NT2/D1 (cell line): ENCODE data around the gene OGA.

Experiments
- DNase-seq: peaks from one replicate; pipeline ENCODE4 v3.0.0-alpha.2; 2011; ENCODE audit warnings: low read depth, low spot score
- H3K27me3 ChIP-seq: 2 replicates; pipeline ENCODE4 v1.6.0; 2011; ENCODE audit warnings: mild to moderate bottlenecking; ENCODE audit not compliant: insufficient read length, insufficient read depth
- H3K36me3 ChIP-seq: 2 replicates; pipeline ENCODE4 v1.6.1; 2011; ENCODE audit warnings: mild to moderate bottlenecking, low read length, mixed read lengths; ENCODE audit not compliant: insufficient read depth, insufficient read length
- H3K4me1 ChIP-seq: 2 replicates; pipeline ENCODE4 v1.5.1; 2011; ENCODE audit not compliant: insufficient read depth, insufficient read length
- H3K4me3 ChIP-seq: 2 replicates; pipeline ENCODE4 v1.5.1; 2011; ENCODE audit warnings: low read depth; ENCODE audit not compliant: insufficient read length
- H3K9ac ChIP-seq: 2 replicates; pipeline ENCODE4 v1.6.0; 2011; ENCODE audit warnings: low read depth; ENCODE audit not compliant: insufficient read length
- H3K9me3 ChIP-seq: 2 replicates; pipeline ENCODE4 v1.5.1; 2011; ENCODE audit warnings: mild to moderate bottlenecking, low read length; ENCODE audit not compliant: insufficient read depth
- SUZ12 ChIP-seq: IDR thresholded peaks from 2 replicates; pipeline ENCODE4 v1.6.1; 2011; ENCODE audit not compliant: insufficient read length, insufficient read depth; ENCODE audit errors: extremely low read depth
- YY1 ChIP-seq: IDR thresholded peaks from 2 replicates; pipeline ENCODE4 v1.6.1; 2011; ENCODE audit not compliant: insufficient read length, insufficient read depth
- ZNF274 ChIP-seq: IDR thresholded peaks from 2 replicates; pipeline ENCODE4 v1.6.1; 2011; ENCODE audit warnings: mild to moderate bottlenecking, low read depth, low read length

Gene OGA

DNA sequence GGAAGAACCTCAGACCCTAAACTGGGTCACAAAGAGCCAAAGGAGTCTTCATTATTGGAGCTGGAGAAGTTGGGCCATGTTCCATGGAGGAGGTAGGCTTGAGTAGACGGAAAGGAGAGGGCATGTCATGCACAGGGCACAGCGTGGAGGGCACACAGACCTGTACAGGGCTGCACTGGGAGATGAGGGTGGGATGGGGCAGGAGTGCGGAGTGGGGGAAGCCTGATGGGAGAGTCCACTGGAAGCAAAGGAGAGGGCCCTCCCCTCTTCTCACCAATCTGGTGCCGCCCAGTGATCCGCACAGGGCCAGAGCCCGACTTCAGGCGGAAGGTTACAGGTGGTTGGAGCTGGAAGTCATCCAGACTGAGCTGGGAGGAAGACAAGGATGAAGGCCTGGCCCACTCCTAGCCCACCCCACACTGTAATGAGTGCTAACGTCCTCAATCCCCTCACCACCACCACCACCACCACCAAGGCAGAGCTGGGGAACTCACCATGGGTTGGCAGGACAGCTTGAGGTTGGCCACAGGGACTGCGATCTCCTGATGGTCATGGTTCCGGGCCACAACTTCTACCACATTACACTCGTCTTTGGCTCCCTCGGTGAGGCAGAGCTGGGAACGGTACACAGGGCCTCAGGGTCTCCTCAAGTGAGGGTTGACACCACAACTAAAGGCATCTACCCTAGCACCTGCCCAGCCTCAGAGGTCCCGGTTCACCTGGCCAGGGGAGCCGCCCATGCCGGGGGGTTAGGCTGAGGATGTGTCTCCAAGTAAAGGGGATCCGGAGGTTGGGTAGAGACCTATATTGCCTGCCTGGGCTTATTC lies 36.0 kb downstream of the OGA start:
- Histone ChIP-seq H3K4me3 (peak overlapping the region; percentile 87), H3K27me3 (peaks cover 14% of the 10 kb centered on the region), H3K9me3 (peaks cover 8% of the 10 kb centered on the region; the same call in 1 of the 2 replicates), H3K4me1 (peaks cover 20% of the 10 kb centered on the region), H3K36me3 (peaks cover 41% of the 10 kb centered on the region), H3K9ac (peak overlapping the region; percentile 92)
- TF ChIP-seq SUZ12 (no peak), YY1 (no peak), ZNF274 (no peak)
- DNase-seq = no peak

DNA sequence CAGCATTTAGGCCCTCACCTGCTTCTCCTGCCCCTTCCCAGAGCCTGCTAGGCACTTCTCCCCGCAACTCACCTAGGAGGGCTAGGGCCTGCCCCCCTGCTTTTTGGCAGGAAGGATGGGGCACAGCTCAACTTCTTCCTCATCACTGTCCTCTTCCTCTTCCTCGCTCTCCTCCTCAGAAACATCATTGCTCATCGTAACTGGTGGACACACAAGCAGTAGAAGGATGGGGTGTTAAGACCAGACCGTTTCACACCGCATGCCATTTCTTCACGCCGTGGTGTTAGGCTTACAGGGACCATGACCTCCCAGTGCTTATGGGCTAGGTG lies 36.6 kb downstream of the OGA start:
- H3K9ac ChIP-seq = peak overlapping the region; percentile 92
- no peak for DNase-seq
- TF ChIP-seq SUZ12 (no peak), ZNF274 (no peak), YY1 (no peak)
- H3K27me3 ChIP-seq = peaks cover 20% of the 10 kb centered on the region
- H3K4me3 ChIP-seq = no peak overlapping the region
- peaks cover 8% of the 10 kb centered on the region; the same call in 1 of the 2 replicates for H3K9me3 ChIP-seq
- peaks cover 20% of the 10 kb centered on the region for H3K4me1 ChIP-seq
- H3K36me3 ChIP-seq = peaks cover 36% of the 10 kb centered on the region

DNA sequence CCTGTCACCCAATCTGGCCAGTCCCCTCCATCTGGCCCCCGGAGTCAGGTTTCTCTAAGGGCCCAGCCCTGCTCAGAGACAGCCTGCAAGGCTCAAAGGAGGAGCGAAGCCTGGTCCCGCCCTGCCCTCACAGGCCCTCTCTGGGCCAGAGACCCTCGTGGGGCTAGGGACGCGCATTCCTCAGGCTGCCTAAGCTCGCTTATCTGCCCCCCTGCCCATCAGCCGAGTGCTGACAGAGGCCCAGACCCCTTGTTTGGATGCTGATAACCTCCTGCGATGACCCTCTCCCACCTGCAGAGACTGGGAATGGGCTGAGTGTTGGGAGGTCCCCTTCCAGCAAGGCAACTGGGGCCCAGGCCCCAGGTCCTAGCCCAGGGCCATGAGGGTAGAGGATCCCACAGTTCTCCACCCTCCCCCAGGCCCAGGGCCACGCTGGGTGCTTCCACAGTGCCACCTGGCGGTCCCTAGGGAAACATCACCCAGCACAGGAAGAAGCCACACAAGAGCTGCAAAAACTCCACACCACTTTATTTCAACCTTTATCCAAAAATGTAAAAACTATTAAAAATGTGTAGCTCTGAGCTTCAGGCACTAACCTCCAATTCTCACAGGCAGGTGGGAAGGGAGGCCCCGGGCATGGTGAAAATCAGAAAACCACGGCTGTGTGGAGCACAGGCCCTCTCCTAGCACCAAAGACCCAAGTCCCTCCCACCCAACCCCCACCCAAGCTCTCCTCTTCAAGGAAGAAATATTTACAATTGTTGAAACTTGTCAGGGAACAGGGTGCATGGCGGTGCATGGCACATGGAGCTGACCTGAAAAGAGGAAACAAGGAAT lies 37.2 kb downstream of the OGA start:
- H3K4me3 ChIP-seq = no peak overlapping the region
- H3K9ac ChIP-seq = no peak overlapping the region
- no peak for TF ChIP-seq YY1
- no peak for TF ChIP-seq SUZ12
- TF ChIP-seq ZNF274 = no peak
- peaks cover 30% of the 10 kb centered on the region for H3K36me3 ChIP-seq
- H3K4me1 ChIP-seq = peaks cover 20% of the 10 kb centered on the region
- peaks cover 24% of the 10 kb centered on the region for H3K27me3 ChIP-seq
- peak; percentile 47 for DNase-seq
- peaks cover 8% of the 10 kb centered on the region; the same call in 1 of the 2 replicates for H3K9me3 ChIP-seq

DNA sequence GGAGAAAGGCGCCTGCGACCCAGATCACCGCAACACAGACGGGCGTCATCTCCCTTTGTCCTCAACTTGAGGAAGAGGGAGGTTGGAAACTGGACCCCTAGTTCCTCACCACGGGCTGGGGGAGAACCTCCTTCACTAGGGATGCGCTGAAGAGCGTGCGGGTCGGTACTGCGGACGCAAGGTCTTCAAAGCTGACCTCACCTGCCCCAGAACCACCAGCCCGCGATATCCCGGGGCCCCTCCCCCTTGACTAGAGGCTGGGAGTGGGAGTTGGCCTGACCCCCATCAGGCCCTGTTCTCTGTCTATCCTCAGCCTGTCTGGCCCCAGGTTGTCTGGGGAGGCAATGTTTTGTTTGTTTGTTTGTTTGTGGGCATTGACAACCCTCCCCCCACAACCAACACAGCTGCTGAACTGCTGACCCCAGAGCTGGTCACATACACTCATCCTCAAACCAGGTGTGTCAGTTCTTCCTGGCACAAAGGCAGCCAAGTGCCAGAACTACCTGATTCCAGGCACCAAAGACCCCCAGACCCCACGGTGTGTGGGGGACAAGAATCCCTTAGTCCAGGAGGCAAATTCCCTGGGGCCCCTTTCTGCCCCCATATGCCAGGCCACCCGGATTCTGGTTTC lies 37.9 kb downstream of the OGA start:
- no peak for DNase-seq
- TF ChIP-seq ZNF274 (no peak), SUZ12 (no peak), YY1 (no peak)
- H3K4me3 ChIP-seq = no peak overlapping the region

DNA sequence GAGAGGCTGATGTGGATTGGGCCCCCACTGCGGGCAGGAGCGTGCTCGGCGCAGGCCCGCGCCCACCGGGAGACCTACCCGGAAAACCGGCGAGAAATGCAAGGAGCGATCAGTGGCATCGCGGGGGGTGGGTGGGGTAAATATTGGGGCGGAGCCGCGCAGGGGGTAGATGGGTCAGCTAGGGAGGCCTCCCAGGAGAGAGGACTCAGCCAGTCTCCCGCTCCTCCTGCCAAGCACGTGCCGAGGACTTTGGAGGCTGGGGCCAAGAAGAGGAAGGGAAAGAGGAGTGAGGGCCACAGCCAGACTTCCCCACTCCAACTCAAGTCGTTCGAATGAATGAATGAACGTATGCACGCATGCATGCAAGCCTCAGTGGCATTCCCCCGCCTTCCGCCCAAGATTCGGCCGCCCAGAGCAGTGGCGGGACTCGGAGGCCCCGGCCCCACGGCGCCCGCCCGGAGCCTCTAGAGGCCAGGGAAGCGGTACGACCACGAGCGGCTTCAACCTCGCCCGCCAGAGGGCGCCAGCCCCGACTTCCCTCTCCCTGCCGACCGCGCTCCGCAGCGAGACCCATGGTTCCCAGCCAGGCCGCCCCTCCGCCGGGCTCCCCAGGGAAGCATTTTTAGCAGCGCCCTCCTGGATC lies 38.6 kb downstream of the OGA start:
- H3K9me3 ChIP-seq = peaks cover 8% of the 10 kb centered on the region; the same call in 1 of the 2 replicates
- no peak overlapping the region for H3K9ac ChIP-seq
- TF ChIP-seq YY1 (no peak), SUZ12 (no peak), ZNF274 (no peak)
- peaks cover 24% of the 10 kb centered on the region for H3K36me3 ChIP-seq
- peaks cover 33% of the 10 kb centered on the region for H3K27me3 ChIP-seq
- no peak for DNase-seq
- H3K4me3 ChIP-seq = peak overlapping the region; percentile 9
- H3K4me1 ChIP-seq = peaks cover 20% of the 10 kb centered on the region

More for the DNA sequence above, 37.9 kb downstream of the OGA start:
- Histone ChIP-seq H3K27me3 (peaks cover 27% of the 10 kb centered on the region), H3K9me3 (peaks cover 8% of the 10 kb centered on the region; the same call in 1 of the 2 replicates), H3K9ac (no peak overlapping the region), H3K4me1 (peaks cover 20% of the 10 kb centered on the region), H3K36me3 (peaks cover 24% of the 10 kb centered on the region)

DNA sequence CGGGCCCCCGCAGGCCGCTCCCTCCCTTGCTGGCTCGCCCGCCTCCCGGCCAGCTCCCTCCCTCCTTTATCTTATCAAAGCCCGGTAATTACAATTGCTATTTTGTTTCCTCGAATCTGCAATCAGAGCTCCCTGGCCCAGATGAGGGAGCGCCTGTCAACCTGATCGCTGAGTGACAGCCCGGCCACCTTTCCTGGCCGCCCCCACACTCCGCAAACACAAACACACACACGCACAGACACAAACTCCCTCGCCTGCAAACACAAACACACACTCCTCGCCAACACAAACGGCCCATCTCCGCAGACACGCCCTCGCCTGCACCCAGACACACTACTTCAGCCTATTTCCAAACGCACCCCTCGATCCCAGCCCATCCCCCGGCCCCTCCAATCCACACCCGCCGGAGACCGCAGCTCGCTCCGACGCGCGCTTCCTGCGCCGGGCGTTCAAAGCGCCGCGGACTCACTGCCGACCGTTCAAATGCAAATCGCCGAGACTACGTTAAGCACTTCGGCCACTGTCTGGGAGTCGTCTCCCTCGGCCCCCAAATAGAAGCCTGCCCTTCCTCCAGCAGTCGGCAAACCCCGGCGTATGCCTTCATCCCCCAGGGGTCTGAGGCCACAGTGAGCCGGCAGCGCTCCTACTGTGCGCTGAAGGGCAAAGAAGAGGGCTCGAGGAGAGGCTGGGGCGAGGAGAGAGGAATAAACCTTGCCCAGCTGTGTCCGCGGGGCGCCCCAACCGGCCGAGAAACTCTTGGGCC lies 39.3 kb downstream of the OGA start:
- H3K27me3 ChIP-seq = peaks cover 40% of the 10 kb centered on the region

More for the DNA sequence above, 39.3 kb downstream of the OGA start:
- peak; percentile 70 for DNase-seq
- Histone ChIP-seq H3K9me3 (peaks cover 8% of the 10 kb centered on the region; the same call in 1 of the 2 replicates), H3K4me1 (peaks cover 20% of the 10 kb centered on the region), H3K4me3 (peak overlapping the region; percentile 19), H3K9ac (peak overlapping the region; percentile 16), H3K36me3 (peaks cover 24% of the 10 kb centered on the region)
- TF ChIP-seq ZNF274 (no peak), SUZ12 (no peak), YY1 (no peak)
